ENCODE data around the gene STAM.
"Not testable (repeated sequence)": the region's sequence is repeated elsewhere in the genome, so short reads cannot be mapped to it uniquely, and the experiment has no call there.

The STAM gene

DNA sequence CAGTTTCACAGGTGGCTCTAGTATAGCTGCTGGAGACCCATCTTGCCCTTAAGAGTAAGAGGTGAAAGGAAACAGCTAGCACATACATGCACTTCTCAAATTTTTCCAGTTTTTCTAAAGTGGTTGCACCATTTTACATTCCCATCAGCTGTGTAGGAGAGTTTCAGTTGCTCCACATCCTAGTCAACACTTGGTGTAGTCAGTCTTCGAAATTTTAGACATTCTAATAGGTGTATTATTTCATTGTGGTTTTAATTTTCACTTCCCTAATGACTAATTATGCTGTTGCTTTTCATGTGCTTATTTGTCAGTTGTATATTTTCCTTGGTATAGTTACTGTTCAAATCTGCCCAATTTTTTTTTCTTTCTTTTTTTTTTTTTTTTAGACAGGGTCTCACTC lies 17.3 kb upstream of the STAM start:
- DNase-seq (ENCODE audit: low read depth) = no peak
- TF ChIP-seq, protein P1, sequence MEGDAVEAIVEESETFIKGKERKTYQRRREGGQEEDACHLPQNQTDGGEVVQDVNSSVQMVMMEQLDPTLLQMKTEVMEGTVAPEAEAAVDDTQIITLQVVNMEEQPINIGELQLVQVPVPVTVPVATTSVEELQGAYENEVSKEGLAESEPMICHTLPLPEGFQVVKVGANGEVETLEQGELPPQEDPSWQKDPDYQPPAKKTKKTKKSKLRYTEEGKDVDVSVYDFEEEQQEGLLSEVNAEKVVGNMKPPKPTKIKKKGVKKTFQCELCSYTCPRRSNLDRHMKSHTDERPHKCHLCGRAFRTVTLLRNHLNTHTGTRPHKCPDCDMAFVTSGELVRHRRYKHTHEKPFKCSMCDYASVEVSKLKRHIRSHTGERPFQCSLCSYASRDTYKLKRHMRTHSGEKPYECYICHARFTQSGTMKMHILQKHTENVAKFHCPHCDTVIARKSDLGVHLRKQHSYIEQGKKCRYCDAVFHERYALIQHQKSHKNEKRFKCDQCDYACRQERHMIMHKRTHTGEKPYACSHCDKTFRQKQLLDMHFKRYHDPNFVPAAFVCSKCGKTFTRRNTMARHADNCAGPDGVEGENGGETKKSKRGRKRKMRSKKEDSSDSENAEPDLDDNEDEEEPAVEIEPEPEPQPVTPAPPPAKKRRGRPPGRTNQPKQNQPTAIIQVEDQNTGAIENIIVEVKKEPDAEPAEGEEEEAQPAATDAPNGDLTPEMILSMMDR (conservative IDR thresholded peaks at IDR 0.05; ENCODE audit: control insufficient read depth, insufficient read depth, low read depth, low read length) = no peak
- no peak overlapping the region for H3K4me3 ChIP-seq (ENCODE audit: control insufficient read depth, low read depth, low read length)

DNA sequence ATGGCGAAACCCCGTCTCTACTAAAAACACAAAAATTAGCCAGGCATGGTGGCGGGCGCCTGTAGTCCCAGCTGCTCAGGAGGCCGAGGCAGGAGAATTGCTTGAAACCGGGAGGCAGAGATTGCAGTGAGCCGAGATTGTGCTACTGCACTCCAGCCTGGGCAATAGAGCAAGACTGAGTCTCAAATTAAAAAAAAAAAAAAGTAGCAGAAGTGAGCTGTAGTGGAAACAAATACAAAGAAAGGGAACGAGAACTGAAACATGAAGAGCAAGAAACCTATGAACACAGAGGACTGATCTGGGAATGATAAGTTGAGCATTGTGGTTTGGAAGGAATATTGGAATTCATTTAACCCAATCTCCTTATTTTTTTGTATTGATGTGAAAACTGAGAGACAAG lies 11.4 kb upstream of the STAM start:
- DNase-seq (ENCODE audit: low read depth); H3K4me3 ChIP-seq (ENCODE audit: control insufficient read depth, low read depth, low read length): not testable (repeated sequence)

DNA sequence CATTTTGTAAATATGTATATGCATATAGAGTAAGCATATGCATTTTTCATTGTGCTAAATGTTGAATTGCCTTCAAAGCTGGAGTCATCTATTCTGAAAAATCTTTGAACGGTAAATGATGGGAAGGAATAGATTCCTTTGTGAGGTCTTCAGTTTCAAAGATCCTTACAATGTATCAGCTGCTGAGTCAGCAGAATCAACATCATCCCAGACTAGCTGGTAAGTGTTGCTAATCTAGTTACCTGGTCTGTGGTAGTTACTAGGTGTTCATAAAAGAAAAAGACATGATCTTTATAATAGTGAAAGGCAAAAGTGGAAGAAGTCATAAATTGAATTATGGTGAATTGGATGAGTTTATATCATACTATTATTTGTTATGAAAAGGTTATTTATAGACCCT lies 10.6 kb upstream of the STAM start:
- no peak for DNase-seq (ENCODE audit: low read depth)
- TF ChIP-seq, protein P1 (conservative IDR thresholded peaks at IDR 0.05; ENCODE audit: control insufficient read depth, insufficient read depth, low read depth, low read length) = no peak
- no peak overlapping the region for H3K4me3 ChIP-seq (ENCODE audit: control insufficient read depth, low read depth, low read length)

DNA sequence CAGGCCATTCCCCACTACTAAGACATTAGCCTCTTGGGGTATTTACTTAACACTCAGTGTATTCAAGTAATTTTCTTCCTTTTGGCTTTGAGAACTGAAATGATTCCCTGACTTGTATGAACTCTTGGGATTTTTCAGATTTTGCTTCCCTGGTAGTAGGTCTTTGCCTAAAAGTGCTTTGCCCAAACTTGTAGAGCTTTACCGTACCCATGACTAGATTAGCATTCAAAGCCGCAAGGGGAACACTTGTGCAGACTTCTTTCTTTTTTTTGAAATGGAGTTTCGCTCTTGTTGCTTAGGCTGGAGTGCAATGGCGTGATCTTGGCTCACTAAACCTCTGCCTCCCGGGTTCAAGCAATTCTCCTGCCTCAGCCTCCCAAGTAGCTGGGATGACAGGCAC lies 6.1 kb upstream of the STAM start:
- H3K4me3 ChIP-seq (ENCODE audit: control insufficient read depth, low read depth, low read length) = no peak overlapping the region
- TF ChIP-seq, protein P1 (conservative IDR thresholded peaks at IDR 0.05; ENCODE audit: control insufficient read depth, insufficient read depth, low read depth, low read length) = no peak
- DNase-seq (ENCODE audit: low read depth) = no peak

DNA sequence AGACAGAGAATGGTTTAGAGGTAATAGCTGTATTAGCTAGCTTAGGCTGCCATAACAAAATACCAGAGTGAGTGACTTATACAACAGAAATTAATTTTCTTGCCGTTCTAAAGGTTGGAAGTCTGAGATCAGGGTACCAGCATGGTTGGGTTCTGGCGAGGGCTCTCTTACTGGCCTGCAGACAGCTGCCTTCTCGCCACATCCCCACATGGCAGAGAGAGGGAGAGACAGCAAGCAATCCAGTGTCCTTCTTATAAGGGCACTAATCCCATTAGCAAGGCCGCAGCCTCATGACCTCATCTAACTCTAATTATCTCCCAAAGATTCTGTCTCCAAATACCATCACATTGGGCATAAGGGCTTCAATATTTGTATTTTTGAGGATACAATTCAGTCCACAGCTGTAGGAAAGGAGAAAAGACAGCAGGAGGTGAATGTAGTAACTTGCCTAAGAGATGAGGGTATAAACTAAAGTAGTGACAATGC lies 3.6 kb upstream of the STAM start:
- TF ChIP-seq, protein P1 (conservative IDR thresholded peaks at IDR 0.05; ENCODE audit: control insufficient read depth, insufficient read depth, low read depth, low read length) = no peak
- H3K4me3 ChIP-seq (ENCODE audit: control insufficient read depth, low read depth, low read length) = no peak overlapping the region
- no peak for DNase-seq (ENCODE audit: low read depth)

DNA sequence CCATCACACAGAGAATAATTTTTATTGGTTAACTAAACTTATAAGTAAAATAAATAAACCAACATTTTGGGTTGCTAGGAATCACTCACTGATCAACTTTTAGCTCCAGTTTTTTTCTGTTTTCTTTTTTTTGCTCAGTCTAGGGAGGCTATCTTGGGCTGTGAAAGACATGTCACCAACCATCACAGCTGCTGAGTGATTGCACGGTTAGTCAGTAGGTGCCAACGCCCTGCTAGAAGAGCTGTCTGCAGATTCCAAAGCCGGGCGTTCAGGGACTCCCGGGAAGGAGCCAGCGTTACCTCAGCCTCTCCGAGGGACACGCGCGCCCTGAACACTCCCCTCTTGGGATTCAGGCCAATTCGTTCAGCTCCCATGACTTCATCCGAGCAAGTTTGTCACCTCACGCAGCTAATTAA lies 604 bp upstream of the STAM start:
- DNase-seq (ENCODE audit: low read depth) = peak; percentile 87
- TF ChIP-seq, protein P1 (conservative IDR thresholded peaks at IDR 0.05; ENCODE audit: control insufficient read depth, insufficient read depth, low read depth, low read length) = no peak
- peak overlapping the region; percentile 98 for H3K4me3 ChIP-seq (ENCODE audit: control insufficient read depth, low read depth, low read length)

- peak overlapping the region; percentile 98 for H3K4me3 ChIP-seq (ENCODE audit: control insufficient read depth, low read depth, low read length)
- DNase-seq (ENCODE audit: low read depth) = peak; percentile 49
- TF ChIP-seq, protein P1 (conservative IDR thresholded peaks at IDR 0.05; ENCODE audit: control insufficient read depth, insufficient read depth, low read depth, low read length) = no peak
Observed at GRCh38 chr10:17644485-17644943, 563 bp downstream of the STAM start.
